VCaP (cell line): ENCODE data around the gene KCNK3.

Experiments used
- H3K27ac ChIP-seq: fragments of 450-650 bp; 2 replicates; pipeline ENCODE4 v1.5.1; 2017
- CTCF ChIP-seq: fragments of 450-650 bp; conservative IDR thresholded peaks from 2 replicates; pipeline ENCODE4 v1.5.1; 2017; ENCODE audit warnings: mild to moderate bottlenecking, moderate library complexity

KCNK3 gene

GRCh38 chr2:26709323-26710110 is 17.0 kb downstream of the KCNK3 start:
- no peak for TF ChIP-seq CTCF
- H3K27ac ChIP-seq, result no peak overlapping the region

- TF ChIP-seq CTCF, result no peak
- H3K27ac ChIP-seq, result peak overlapping the region; percentile 9; the same call in 1 of the 2 replicates
Measured at GRCh38 chr2:26710145-26710544, 17.6 kb downstream of the KCNK3 start.

- TF ChIP-seq CTCF, result no peak
Measured at GRCh38 chr2:26710743-26711456, 18.4 kb downstream of the KCNK3 start.

GRCh38 chr2:26711457-26712161 is 19.1 kb downstream of the KCNK3 start:
- no peak for TF ChIP-seq CTCF
- H3K27ac ChIP-seq, result peak overlapping the region; percentile 9; the same call in 1 of the 2 replicates

More at GRCh38 chr2:26710743-26711456, 18.4 kb downstream of the KCNK3 start:
- H3K27ac ChIP-seq, result peak overlapping the region; percentile 9; the same call in 1 of the 2 replicates

- TF ChIP-seq CTCF, result no peak
- no peak overlapping the region for H3K27ac ChIP-seq
Measured at GRCh38 chr2:26712486-26713465, 20.3 kb downstream of the KCNK3 start.

GRCh38 chr2:26715528-26716270 is 23.2 kb downstream of the KCNK3 start:
- no peak overlapping the region for H3K27ac ChIP-seq
- TF ChIP-seq CTCF, result no peak
